Measurements from ENCODE around the gene TP53I13.
"Not testable (repeated sequence)": the region's sequence is repeated elsewhere in the genome, so short reads cannot be mapped to it uniquely, and the experiment has no call there.

TP53I13 gene

GRCh38 chr17:29557085-29557738 is 11.3 kb upstream of the TP53I13 start:
- 0 out of 2 replicates have a peak, but pooled peaks have one; percentile 47 for TF ChIP-seq ZNF664 (tag by site-specific recombination; IDR thresholded peaks at IDR 0.05)
- no peak for TF ChIP-seq RBAK (tag by site-specific recombination; IDR thresholded peaks at IDR 0.05)

DNA sequence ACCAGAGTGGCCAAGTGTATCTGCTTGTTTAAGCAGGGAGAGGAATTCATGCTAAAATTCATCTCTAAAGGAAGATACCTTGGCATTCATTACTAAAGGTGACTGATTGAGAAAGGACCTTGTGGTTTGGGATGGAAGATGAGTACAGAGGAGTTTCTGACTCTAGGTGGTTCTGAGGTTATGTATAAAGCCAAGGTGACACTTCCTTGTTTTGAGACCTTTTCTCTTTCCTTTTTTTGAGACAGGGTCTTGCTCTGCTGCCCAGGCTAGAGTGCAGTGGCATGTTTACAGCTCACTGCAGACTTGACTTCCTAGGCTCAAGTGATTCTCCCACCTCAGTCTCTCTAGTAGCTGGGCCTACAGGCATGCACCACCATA is 10.8 kb upstream of the TP53I13 start:
- ChIA-PET CTCF (interaction anchor here (0.5 to 1.7 kb wide), 3 partner anchors 187 to 250 kb away, joined by 3 read pairs; no protein-coding TSS in a partner anchor), POLR2A (interaction anchor here (1.1 to 2.1 kb wide), 2 partner anchors 9 to 27 kb away, joined by 3 to 11 read pairs; partner anchors contain the start of gene ABHD15)
- Histone ChIP-seq H3K4me3 (ENCODE audit: low read depth, low read length) (no peak overlapping the region), H3K9me3 (ENCODE audit: control insufficient read depth, insufficient read depth, low read depth, low read length) (no peaks in the 10 kb centered on the region), H3K36me3 (ENCODE audit: control insufficient read depth in 2 of 2, insufficient read depth in 1 of 2, low read length in 2 of 2) (peaks cover 8% of the 10 kb centered on the region in 2 experiments), H3K4me1 (ENCODE audit: control insufficient read depth, insufficient read depth, low read length) (no peaks in the 10 kb centered on the region), H3K27ac (ENCODE audit: extremely low read depth, low read depth, low read length) (no peak overlapping the region)
- TF ChIP-seq ZNF843 (tag by site-specific recombination; IDR thresholded peaks at IDR 0.05) (no peak), ZNF707 (tag by site-specific recombination; IDR thresholded peaks at IDR 0.05) (no peak), ZNF121 (tag by site-specific recombination; IDR thresholded peaks at IDR 0.05) (0 out of 2 replicates have a peak, but pooled peaks have one; percentile 23), REST (tag by site-specific recombination; IDR thresholded peaks at IDR 0.05) (no peak), ZNF623 (tag by site-specific recombination; IDR thresholded peaks at IDR 0.05) (no peak), ZNF529 (tag by site-specific recombination; IDR thresholded peaks at IDR 0.05; ENCODE audit: insufficient replicate concordance) (no peak), ZNF639 (tag by site-specific recombination; IDR thresholded peaks at IDR 0.05) (no peak)

More at GRCh38 chr17:29557085-29557738, 11.3 kb upstream of the TP53I13 start:
- H3K4me3 ChIP-seq (ENCODE audit: low read depth, low read length), result no peak overlapping the region
- no peaks in the 10 kb centered on the region for H3K4me1 ChIP-seq (ENCODE audit: control insufficient read depth, insufficient read depth, low read length)
- no peaks in the 10 kb centered on the region for H3K9me3 ChIP-seq (ENCODE audit: control insufficient read depth, insufficient read depth, low read depth, low read length)
- H3K27ac ChIP-seq (ENCODE audit: extremely low read depth, low read depth, low read length), result no peak overlapping the region
- CTCF ChIA-PET, result interaction anchor here (0.5 to 0.9 kb wide), 3 partner anchors 188 to 409 kb away, joined by 3 to 4 read pairs (median 4); no protein-coding TSS in a partner anchor
- POLR2A ChIA-PET, result interaction anchor here (1.0 to 2.1 kb wide), 4 partner anchors 9 to 167 kb away, joined by 4 to 11 read pairs (median 6); partner anchors contain the start of genes ABHD15 and TAOK1
- H3K36me3 ChIP-seq (ENCODE audit: control insufficient read depth in 2 of 2, insufficient read depth in 1 of 2, low read length in 2 of 2), result peaks cover 4 to 7% of the 10 kb centered on the region in 2 experiments; a peak in 2 of 3 replicates

GRCh38 chr17:29558139-29558538 is 10.4 kb upstream of the TP53I13 start:
- TF ChIP-seq ZNF366 (tag by site-specific recombination; conservative IDR thresholded peaks at IDR 0.05), result peak; percentile 98
- H3K27ac ChIP-seq (ENCODE audit: extremely low read depth, low read depth, low read length); H3K4me1 ChIP-seq (ENCODE audit: control insufficient read depth, insufficient read depth, low read length); H3K4me3 ChIP-seq (ENCODE audit: low read depth, low read length); H3K9me3 ChIP-seq (ENCODE audit: control insufficient read depth, insufficient read depth, low read depth, low read length): not testable (repeated sequence)
- H3K36me3 ChIP-seq (ENCODE audit: control insufficient read depth in 2 of 2, insufficient read depth in 1 of 2, low read length in 2 of 2), result peaks cover 9 to 12% of the 10 kb centered on the region in 2 experiments
- ChIA-PET POLR2A (interaction anchor here (1.1 to 2.1 kb wide), 2 partner anchors 8 to 27 kb away, joined by 3 to 11 read pairs; partner anchors contain the start of gene ABHD15), CTCF (interaction anchor here (1.1 to 1.7 kb wide), 2 partner anchors 188 to 201 kb away, joined by 3 read pairs; no protein-coding TSS in a partner anchor)

- no peak overlapping the region for H3K4me3 ChIP-seq (ENCODE audit: low read depth, low read length)
- ChIA-PET POLR2A (interaction anchor here (0.5 to 1.1 kb wide), 2 partner anchors 8 to 42 kb away, joined by 3 to 4 read pairs; no protein-coding TSS in a partner anchor), CTCF (interaction anchor here (0.8 to 1.7 kb wide), 2 partner anchors 189 to 193 kb away, joined by 3 read pairs; no protein-coding TSS in a partner anchor)
- no peak overlapping the region for H3K27ac ChIP-seq (ENCODE audit: extremely low read depth, low read depth, low read length)
- no peaks in the 10 kb centered on the region; the same call in 1 of the 2 replicates for H3K4me1 ChIP-seq (ENCODE audit: control insufficient read depth, insufficient read depth, low read length)
- H3K36me3 ChIP-seq (ENCODE audit: control insufficient read depth in 2 of 2, insufficient read depth in 1 of 2, low read length in 2 of 2), result peaks cover 9 to 14% of the 10 kb centered on the region in 2 experiments
- H3K9me3 ChIP-seq (ENCODE audit: control insufficient read depth, insufficient read depth, low read depth, low read length), result no peaks in the 10 kb centered on the region
- TF ChIP-seq REST (tag by site-specific recombination; IDR thresholded peaks at IDR 0.05) (no peak), TSHZ1 (tag by site-specific recombination; IDR thresholded peaks at IDR 0.05; ENCODE audit: borderline replicate concordance) (no peak), ZNF121 (tag by site-specific recombination; IDR thresholded peaks at IDR 0.05) (no peak), ZNF248 (tag by site-specific recombination; IDR thresholded peaks at IDR 0.05) (no peak), YY2 (tag by site-specific recombination; IDR thresholded peaks at IDR 0.05) (no peak)
Observed at GRCh38 chr17:29559640-29560039, 8.9 kb upstream of the TP53I13 start.

Measured in HEK293 (cell line).